K562 (cell line): ENCODE data around the gene CDH7. TPM values are rescaled to one million over a fixed set of nuclear protein-coding genes. Genes with fewer than 3 reads are reported as not detected.

Experiments used
- ATAC-seq: fragments of 200-7000 bp; cut with Tn5 transposase; 3 replicates; pipeline ENCODE4 v1.9.1; 2020; ENCODE audit warnings: moderate library complexity
- BruUV-seq: library from RNA; stranded (reverse); fragments of 400-500 nt; replicated peaks from 2 replicates; lab custom pipeline; 2021; lab: Mats Ljungman, UMichigan
- CTCF ChIA-PET: fragments of 300-600 bp; formaldehyde crosslinking; extraction: SDS; loops from one replicate; lab custom pipeline; 2021; ENCODE audit warnings: low intra/inter-chr PET ratio; lab: Yijun Ruan, JAX
- POLR2A ChIA-PET: fragments of 300-600, 350-650 bp; sonication (Branson Sonifier 250); formaldehyde crosslinking; extraction: SDS; loops from one replicate; lab custom pipeline; 2021; ENCODE audit warnings: antibody characterized with exemption, inconsistent platforms; lab: Yijun Ruan, JAX
- DNase-seq, 4 experiments: peaks; one replicate each; pipeline versions ENCODE4 v3.0.0 to v3.0.0-alpha.2; 2011 to 2018; ENCODE audit warnings: low spot score in 3 of 4, mixed read lengths in 3 of 4; ENCODE audit errors: extremely low read depth in 1 of 4
- FAIRE-seq: peaks from 2 replicates; lab custom pipeline; 2011; peaks lifted over from hg19 to GRCh38; lab: Jason Lieb, UNC
- H2AFZ ChIP-seq: 2 replicates; pipeline ENCODE4 v1.6.0; 2011; ENCODE audit warnings: low read depth, low read length, control low read depth, inconsistent platforms
- H3K27ac ChIP-seq: fragments of 200-600 bp; 3 replicates; pipeline ENCODE4 v1.8.0; 2011; ENCODE audit warnings: low read depth, mild to moderate bottlenecking, control low read depth, inconsistent platforms, low read length, moderate library complexity, mixed read lengths; ENCODE audit errors: extremely low read depth
- H3K27me3 ChIP-seq, 2 experiments: fragments of 300-600 bp in 1 of 2; 2 replicates in 1 of 2; 3 replicates in 1 of 2; pipeline versions ENCODE4 v1.6.0 to v1.8.0; 2011; ENCODE audit warnings: inconsistent platforms in 2 of 2, low read length in 2 of 2, mild to moderate bottlenecking in 1 of 2, mixed read lengths in 1 of 2, moderate library complexity in 1 of 2; ENCODE audit not compliant: control insufficient read depth in 2 of 2, insufficient read depth in 2 of 2
- H3K36me3 ChIP-seq: fragments of 300-600 bp; 3 replicates; pipeline ENCODE4 v1.8.0; 2011; ENCODE audit warnings: mild to moderate bottlenecking, low read length, inconsistent platforms; ENCODE audit not compliant: control insufficient read depth, insufficient read depth
- H3K4me1 ChIP-seq, 2 experiments: fragments of 200-600 bp in 1 of 2; replicated peaks in 1 of 2; 2 replicates in 1 of 2; 3 replicates in 1 of 2; pipeline versions ENCODE4 v1.5.1 to v1.8.0; 2011; ENCODE audit warnings: inconsistent platforms in 2 of 2, low read length in 2 of 2, mild to moderate bottlenecking in 1 of 2, mixed read lengths in 1 of 2, moderate library complexity in 1 of 2; ENCODE audit not compliant: control insufficient read depth in 2 of 2, insufficient read depth in 2 of 2
- H3K4me2 ChIP-seq: 2 replicates; pipeline ENCODE4 v1.6.1; 2011; ENCODE audit warnings: low read length, control low read depth, inconsistent platforms, mixed read lengths; ENCODE audit not compliant: insufficient read depth
- H3K4me3 ChIP-seq: fragments of 200-600 bp; sonication (generic), shearing (Covaris generic); 2 replicates; pipeline ENCODE4 v1.5.1; 2016; ENCODE audit warnings: control low read depth, inconsistent platforms
- H3K79me2 ChIP-seq: fragments of 200-600 bp; 3 replicates; pipeline ENCODE4 v1.8.0; 2011; ENCODE audit warnings: low read length, inconsistent platforms; ENCODE audit not compliant: control insufficient read depth, insufficient read depth
- H3K9ac ChIP-seq, 2 experiments: 2 replicates each; pipeline versions ENCODE4 v1.6.0 to v1.6.1; 2011; ENCODE audit warnings: low read depth in 2 of 2, low read length in 2 of 2, control low read depth in 1 of 2, inconsistent platforms in 1 of 2, mild to moderate bottlenecking in 1 of 2, mixed read lengths in 1 of 2; ENCODE audit not compliant: insufficient read depth in 1 of 2
- H3K9me1 ChIP-seq: one replicate; pipeline ENCODE4 v1.6.0; 2011; ENCODE audit warnings: inconsistent platforms, mild to moderate bottlenecking, low read length, moderate library complexity; ENCODE audit not compliant: control insufficient read depth, insufficient read depth
- H3K9me3 ChIP-seq: replicated peaks from 2 replicates; pipeline ENCODE4 v1.5.1; 2011; ENCODE audit warnings: low read depth, low read length, inconsistent platforms; ENCODE audit not compliant: control insufficient read depth, insufficient read depth
- H4K20me1 ChIP-seq: replicated peaks from 2 replicates; pipeline ENCODE4 v1.6.1; 2011; ENCODE audit warnings: low read length, inconsistent platforms, mixed read lengths; ENCODE audit not compliant: control insufficient read depth, insufficient read depth
- ARHGAP35 ChIP-seq: fragments of 450-650 bp; IDR thresholded peaks from 2 replicates; pipeline ENCODE4 v1.6.1; 2018; ENCODE audit not compliant: partially characterized antibody
- ARID3B ChIP-seq: fragments of 250-450 bp; sonication (Bioruptor Pico); IDR thresholded peaks from 2 replicates; pipeline ENCODE4 v1.4.0; 2020; ENCODE audit warnings: borderline replicate concordance
- CCNT2 ChIP-seq: IDR thresholded peaks from 2 replicates; pipeline ENCODE4 v1.6.1; 2011; ENCODE audit warnings: borderline replicate concordance, low read depth, mild to moderate bottlenecking, moderate library complexity, mixed read lengths, low read length; ENCODE audit not compliant: insufficient read length; ENCODE audit errors: extremely low read depth
- CTBP1 ChIP-seq: fragments of 450-650 bp; IDR thresholded peaks from 2 replicates; pipeline ENCODE4 v1.6.1; 2016; ENCODE audit warnings: borderline replicate concordance
- OTX1 ChIP-seq: fragments of 450-650 bp; formaldehyde crosslinking; IDR thresholded peaks from 2 replicates; pipeline ENCODE4 v1.4.0; 2022; ENCODE audit warnings: mild to moderate bottlenecking
- RBM14 ChIP-seq: fragments of 200-400 bp; formaldehyde crosslinking; IDR thresholded peaks from 2 replicates; pipeline ENCODE4 v1.6.1; 2018; ENCODE audit warnings: low read depth, mild to moderate bottlenecking, low read length, moderate library complexity, borderline replicate concordance; ENCODE audit not compliant: insufficient read depth
- RFX1 ChIP-seq: fragments of 450-650 bp; IDR thresholded peaks from 2 replicates; pipeline ENCODE4 v1.6.1; 2016; ENCODE audit warnings: mild to moderate bottlenecking, moderate library complexity
- TAF9B ChIP-seq: fragments of 450-650 bp; IDR thresholded peaks from 2 replicates; pipeline ENCODE4 v1.6.1; 2018; ENCODE audit warnings: mild to moderate bottlenecking; ENCODE audit not compliant: partially characterized antibody
- TCFL5 ChIP-seq: fragments of 250-450 bp; sonication (Bioruptor Pico); conservative IDR thresholded peaks from 2 replicates; pipeline ENCODE4 v1.6.1; 2021; ENCODE audit warnings: mild to moderate bottlenecking, moderate library complexity, matching md5 sums
- TFAM ChIP-seq: fragments of 250-450 bp; sonication (Bioruptor Pico); conservative IDR thresholded peaks from 2 replicates; pipeline ENCODE4 v1.5.0; 2021; ENCODE audit warnings: mild to moderate bottlenecking, moderate library complexity
- ZNF76 ChIP-seq: fragments of 250-450 bp; sonication (Bioruptor Pico); IDR thresholded peaks from 2 replicates; pipeline ENCODE4 v1.4.0; 2020; ENCODE audit warnings: mild to moderate bottlenecking, moderate library complexity, borderline replicate concordance
- WGBS: fragments of 100-300 bp; shearing (Covaris generic); methylation state at CpG from one replicate; pipeline ENCODE4 v1.1.6; 2016; ENCODE audit warnings: low coverage, mixed read lengths; ENCODE audit not compliant: insufficient coverage; ENCODE audit errors: missing lambda C conversion rate; 5-methylcytosine and 5-hydroxymethylcytosine counted together
- in situ Hi-C: fragments of 300-500 bp; cut with MboI; formaldehyde crosslinking; loops from 4 replicates; pipeline ENCODE4 v1.15.0; 2018; ENCODE audit warnings: inconsistent platforms, mixed read lengths
- intact Hi-C: fragments of 100-400 bp; cut with micrococcal nuclease; formaldehyde crosslinking; loops from 2 replicates; pipeline ENCODE4 v1.14.2; 2022
- polyA plus RNA-seq, 8 experiments: library from polyadenylated mRNA; depleted of rRNA in 4 of 8; stranded (reverse) in 5 of 8; unstranded in 3 of 8; fragments of >200 nt; fragmentation: Nextera tagmentation in 2 of 8; fragmentation: Illumina TruSeq in 1 of 8; extraction: Ambion mirVana in 2 of 8; extraction: Trizol in 1 of 8; gene quantifications; 2 replicates each; pipeline versions ENCODE4 v1.2.1 to v1.2.3, GENCODE V29; 2011 to 2014; ENCODE audit warnings: inconsistent platforms in 1 of 8, missing spikeins in 1 of 8
- total RNA-seq, 7 experiments: library from RNA; depleted of rRNA in 6 of 7; stranded (reverse); fragments of >200 nt in 6 of 7; fragmentation: Illumina TruSeq in 2 of 7; extraction: Trizol in 2 of 7; gene quantifications; 2 replicates each; pipeline versions ENCODE4 v1.2.1 to v1.2.3, GENCODE V29; 2011 to 2021; ENCODE audit warnings: low replicate concordance in 1 of 7

The CDH7 gene
- total and polyA plus RNA-seq, 9 of the 15 experiments (the other 6 are each of a cell fraction or from before 2014, with no cell fraction given), result 0.01 to 0.07 (median 0.05) TPM; not detected in 6

GRCh38 chr18:65897292-65897691 lies 146.5 kb downstream of the CDH7 start:
- ChIA-PET CTCF (no interaction called here), POLR2A (no interaction called here)
- no peaks in the 10 kb centered on the region for H3K9me3 ChIP-seq
- H3K4me3 ChIP-seq, result no peak overlapping the region
- no peaks in the 10 kb centered on the region for H3K79me2 ChIP-seq
- no peak overlapping the region for H3K9ac ChIP-seq
- in situ Hi-C loops, result no loop called here
- no peak overlapping the region for H3K27ac ChIP-seq
- WGBS, result 8% methylated on average over 3 of the region's 3 CpGs
- H3K9me1 ChIP-seq, result no peaks in the 10 kb centered on the region
- no peak for ATAC-seq
- H3K4me1 ChIP-seq, result no peaks in the 10 kb centered on the region
- FAIRE-seq, result no peak
- H4K20me1 ChIP-seq, result no peaks in the 10 kb centered on the region
- H3K4me2 ChIP-seq, result no peak overlapping the region
- TF ChIP-seq OTX1 (CRISPR knock-in tag) (no peak), CTBP1 (no peak), TAF9B (no peak), ARHGAP35 (no peak), RFX1 (no peak), TCFL5 (CRISPR knock-in tag) (no peak), TFAM (CRISPR knock-in tag) (no peak)
- TF ChIP-seq, all 486 proteins: peak for 0
- intact Hi-C loops, result no loop called here
- Histone ChIP-seq H3K27me3 (no peaks in the 10 kb centered on the region), H3K36me3 (no peaks in the 10 kb centered on the region), H2AFZ (no peak overlapping the region)
- no peak for DNase-seq
- no TSS peak for BruUV-seq

GRCh38 chr18:65901522-65901921 lies 150.7 kb downstream of the CDH7 start:
- Histone ChIP-seq H3K27ac (no peak overlapping the region), H3K4me3 (no peak overlapping the region), H3K4me1 (no peaks in the 10 kb centered on the region), H3K4me2 (no peak overlapping the region), H3K9me3 (no peaks in the 10 kb centered on the region), H2AFZ (no peak overlapping the region), H3K79me2 (no peaks in the 10 kb centered on the region), H3K36me3 (no peaks in the 10 kb centered on the region), H3K9ac (no peak overlapping the region), H3K9me1 (no peaks in the 10 kb centered on the region), H4K20me1 (no peaks in the 10 kb centered on the region), H3K27me3 (no peaks in the 10 kb centered on the region)
- in situ Hi-C loops (no loop called here), intact Hi-C loops (no loop called here)
- CTCF ChIA-PET, result no interaction called here
- no peak for ATAC-seq
- FAIRE-seq, result no peak
- BruUV-seq, result no TSS peak
- DNase-seq, result no peak
- POLR2A ChIA-PET, result no interaction called here
- WGBS, result 0% methylated on average over 1 of the region's 1 CpG
- TF ChIP-seq CCNT2, result no peak
- TF ChIP-seq RBM14, result no peak
- TF ChIP-seq ZNF76 (CRISPR knock-in tag), result no peak
- no peak for TF ChIP-seq ARID3B (CRISPR knock-in tag)
